NCI-H526 treated with DMSO at 0.1 percent for 48 hours (cell line): Measurements from ENCODE around the gene NINJ2.
"Not testable (repeated sequence)": the region's sequence is repeated elsewhere in the genome, so short reads cannot be mapped to it uniquely, and the experiment has no call there.

Experiments
- DNase-seq: peaks from one replicate; lab custom pipeline; 2025; lab: John Stamatoyannopoulos, UW

The NINJ2 gene, protein sequence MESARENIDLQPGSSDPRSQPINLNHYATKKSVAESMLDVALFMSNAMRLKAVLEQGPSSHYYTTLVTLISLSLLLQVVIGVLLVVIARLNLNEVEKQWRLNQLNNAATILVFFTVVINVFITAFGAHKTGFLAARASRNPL

DNA sequence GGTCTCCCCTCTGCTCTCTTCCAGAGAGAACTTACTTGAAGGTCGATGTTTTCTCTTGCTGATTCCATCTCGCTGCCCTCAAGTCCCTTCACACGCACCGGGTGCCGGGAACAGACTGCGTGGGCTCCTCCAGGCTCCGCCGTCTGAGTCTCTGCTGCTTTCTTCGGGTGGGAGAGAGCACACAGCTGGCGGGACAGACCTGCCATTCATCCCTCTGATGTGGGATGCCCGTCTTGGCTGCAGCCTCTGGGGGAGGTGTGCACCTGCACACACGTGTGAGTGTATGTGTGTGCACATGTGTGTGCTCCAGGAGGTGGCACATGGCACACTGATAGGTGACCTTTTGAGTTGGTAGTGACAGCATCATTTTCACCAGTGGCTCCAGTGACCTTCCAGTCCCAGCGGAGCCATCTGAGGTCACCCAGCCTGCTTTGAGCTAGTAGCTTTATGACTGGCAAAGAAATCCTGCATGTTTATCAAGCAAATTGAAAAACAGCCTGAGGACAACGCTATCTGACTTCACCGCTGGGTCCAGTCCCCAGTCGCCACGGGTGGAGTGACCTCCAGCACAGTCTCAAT is at the start of gene NINJ2:
NINJ2 (minus strand) TSS at position 153 of the 579 bp plus-strand sequence; CDS start at position 68, 85 bp downstream.
- no peak for DNase-seq

DNA sequence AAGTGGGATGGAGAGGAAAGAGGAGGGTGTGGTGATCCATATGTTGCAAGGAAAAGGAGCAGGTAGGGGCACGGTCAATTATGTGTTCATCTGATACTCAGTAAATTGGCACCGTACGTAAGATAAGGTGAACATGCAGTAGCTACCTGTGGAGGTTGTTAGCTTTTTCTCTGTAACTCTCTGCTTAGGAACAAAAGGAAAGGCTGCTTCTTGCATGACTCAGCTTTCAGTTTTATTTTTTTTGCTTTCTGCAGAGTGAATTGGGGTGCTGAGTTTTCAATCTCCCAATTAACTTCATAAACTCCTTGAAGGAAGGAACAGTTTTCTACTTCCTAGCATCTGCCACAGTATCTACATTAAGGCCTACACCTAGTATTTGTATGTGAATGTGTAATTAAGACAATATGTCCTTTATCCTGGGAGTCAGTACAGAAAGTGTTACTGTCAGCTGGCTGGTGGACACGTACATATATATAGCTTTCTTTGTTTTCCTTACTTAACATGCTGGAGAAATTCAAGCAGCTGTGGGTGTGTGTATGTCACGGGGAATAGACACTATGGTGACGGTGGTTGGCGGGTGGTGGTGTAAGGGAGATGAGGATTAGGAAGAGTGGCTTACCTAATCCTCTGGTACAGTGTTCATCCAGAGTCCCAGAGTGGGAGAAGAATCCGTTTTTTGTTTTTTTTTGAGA is 49.1 kb upstream of the NINJ2 start:
- DNase-seq = no peak

DNA sequence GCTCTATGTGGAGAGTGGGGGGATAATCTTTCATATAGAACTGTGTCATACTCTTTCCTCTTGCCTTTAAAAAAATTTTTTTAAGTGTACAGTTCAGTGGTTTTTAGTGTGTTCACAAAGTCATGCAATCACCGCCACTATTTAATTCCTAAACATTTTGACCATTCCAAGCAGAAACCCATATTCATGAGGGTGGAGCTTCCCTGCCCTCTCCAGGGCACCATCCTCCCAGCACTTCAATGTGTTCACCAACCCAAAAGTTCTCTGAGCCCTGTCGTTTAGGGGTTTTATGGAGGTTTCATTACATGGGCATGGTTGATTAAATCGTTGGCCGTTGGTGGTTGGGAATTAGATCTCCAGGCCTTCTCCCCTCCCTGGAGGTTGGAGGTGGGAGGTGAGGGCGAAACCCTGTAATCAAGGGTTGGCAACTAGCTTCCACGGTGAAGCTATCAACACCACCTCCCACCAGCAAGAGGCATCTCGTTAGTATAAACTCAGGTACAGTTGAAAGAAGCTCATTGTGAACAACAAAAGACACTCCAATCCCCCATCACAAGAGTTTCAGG is 46.3 kb upstream of the NINJ2 start:
- DNase-seq = no peak

DNA sequence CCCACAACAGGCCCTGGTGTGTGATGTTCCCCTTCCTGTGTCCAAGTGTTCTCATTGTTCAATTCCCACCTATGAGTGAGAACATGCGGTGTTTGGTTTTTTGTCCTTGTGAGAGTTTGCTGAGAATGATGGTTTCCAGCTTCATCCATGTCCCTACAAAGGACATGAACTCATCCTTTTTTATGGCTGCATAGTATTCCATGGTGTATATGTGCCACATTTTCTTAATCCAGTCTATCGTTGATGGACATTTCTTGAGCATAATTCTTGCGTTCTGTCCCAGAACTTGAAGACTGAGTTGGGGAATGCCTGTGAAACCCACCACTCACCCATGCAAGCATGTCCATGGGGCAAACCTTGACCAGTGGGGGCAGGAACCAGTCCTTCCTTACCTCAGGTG is 44.8 kb upstream of the NINJ2 start:
- not testable (repeated sequence) for DNase-seq

DNA sequence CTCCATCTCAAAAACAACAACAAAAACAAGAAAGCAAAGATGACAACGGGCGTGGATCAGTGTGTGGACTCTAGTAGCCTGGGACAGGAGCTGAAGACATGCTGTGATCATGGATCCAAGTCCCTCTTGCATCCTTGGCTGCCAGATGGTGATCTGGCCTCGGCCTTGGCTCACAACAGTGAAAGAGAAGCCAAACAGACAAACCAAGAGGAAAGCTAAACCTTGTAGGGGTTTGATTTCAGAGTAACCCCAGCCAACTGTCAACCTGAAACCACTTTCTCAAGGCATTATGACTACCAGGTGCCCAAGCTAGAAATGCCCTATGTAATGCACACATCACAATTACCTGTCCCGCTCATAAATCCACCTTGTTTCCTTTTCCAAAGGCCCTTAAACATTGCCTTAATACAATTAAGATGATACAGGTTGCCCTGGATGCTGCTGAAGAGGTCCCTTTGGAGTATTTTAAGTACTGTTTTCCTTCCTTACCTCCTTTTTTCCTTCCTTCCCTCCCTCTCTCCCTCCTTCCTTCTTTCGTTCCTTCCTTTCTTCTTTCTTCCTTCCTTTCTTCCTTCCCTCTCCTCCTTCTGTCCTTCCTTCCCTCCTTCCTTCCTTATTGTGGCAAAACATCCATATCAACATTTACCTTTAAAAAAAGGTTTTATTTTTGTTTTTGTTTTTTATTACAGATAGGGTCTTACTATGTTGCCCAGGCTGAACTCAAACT is 41.4 kb upstream of the NINJ2 start:
- no peak for DNase-seq

DNA sequence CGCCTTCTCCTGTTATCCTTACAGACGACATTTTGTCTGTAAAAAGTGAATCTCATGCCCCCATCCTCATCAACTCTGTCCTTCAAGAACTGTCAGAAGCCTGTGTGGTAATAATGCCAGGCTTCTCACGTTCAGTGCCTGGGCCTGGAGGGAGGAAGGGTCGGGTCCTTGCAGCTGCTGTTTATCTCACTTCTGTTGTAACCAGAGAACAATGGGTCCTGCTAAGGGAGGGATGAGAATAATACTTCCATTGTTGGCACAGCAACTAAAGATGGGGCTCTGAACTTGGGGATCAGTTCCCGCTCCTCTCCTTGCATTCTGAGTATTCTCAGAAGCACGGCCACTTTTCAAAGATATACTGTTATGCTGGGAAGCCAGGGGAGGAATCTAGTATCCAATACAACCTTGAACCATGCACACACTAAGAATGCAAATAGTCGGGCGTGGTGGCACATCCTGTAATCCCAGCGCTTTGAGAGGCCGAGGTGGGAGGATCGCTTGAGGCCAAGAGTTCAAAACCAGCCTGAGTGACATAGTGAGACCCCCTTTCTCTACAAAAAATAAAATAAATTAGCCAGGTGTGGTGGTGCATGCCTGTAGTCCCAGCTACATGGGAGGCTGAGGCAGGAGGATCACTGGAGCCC is 38.8 kb upstream of the NINJ2 start:
- DNase-seq = no peak

DNA sequence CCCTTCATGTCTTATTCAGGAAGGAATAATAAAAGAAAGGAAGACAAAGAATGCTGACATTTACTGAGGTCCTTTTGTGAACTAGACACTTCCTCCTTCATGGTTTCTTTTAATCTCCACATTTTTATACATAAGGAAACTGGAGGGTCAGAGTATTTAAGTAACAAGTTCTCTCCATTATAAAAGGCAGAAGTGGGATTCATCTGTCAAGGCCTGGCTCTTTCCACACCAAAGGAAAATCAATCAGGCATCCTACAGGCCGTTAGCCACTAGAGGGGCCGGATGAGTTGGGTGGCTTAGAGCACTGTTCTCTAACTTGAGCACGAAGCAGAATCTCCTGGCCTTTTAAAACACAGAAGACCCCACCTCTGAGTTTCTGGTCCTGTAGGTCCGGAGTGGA is 36.8 kb upstream of the NINJ2 start:
- no peak for DNase-seq

DNA sequence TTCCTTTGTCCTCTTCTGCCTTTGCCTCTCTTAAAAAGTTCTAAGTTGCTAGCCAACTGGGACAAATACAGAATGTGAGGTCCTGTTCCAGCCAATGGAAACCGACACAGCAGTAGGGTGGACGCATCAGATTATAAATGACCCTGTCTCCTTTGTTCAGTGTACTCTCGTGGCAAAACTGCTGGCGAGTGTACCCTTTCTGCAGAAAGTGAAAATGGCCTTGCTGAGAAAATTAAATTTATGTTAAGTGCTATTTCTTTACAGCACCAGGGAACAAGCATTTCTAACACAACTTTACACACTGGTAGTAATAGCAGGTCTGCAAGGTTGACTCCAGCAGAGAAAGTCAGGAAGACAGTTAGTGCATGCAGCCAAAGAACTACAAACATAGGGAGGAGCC is 35.0 kb upstream of the NINJ2 start:
- not testable (repeated sequence) for DNase-seq

DNA sequence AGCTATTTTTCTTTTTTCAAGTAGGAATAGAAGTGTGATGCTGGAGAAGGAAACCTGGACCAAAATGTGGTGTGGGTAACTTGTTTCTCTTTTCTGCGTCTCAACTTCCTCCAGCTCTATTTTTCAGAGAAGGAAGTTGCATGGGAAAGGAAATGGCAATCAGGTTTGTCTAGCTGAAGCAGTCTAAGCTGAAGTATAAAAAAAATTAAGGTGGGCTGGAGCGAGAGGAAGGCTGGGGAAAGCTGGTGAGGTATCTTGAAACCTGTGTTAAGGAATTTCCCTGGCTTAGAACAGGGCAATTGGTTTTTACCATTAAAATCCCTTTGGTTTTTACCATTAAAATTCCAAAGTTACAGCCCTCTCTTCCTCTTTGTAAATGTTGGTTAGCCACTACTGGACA is 34.2 kb upstream of the NINJ2 start:
- no peak for DNase-seq

DNA sequence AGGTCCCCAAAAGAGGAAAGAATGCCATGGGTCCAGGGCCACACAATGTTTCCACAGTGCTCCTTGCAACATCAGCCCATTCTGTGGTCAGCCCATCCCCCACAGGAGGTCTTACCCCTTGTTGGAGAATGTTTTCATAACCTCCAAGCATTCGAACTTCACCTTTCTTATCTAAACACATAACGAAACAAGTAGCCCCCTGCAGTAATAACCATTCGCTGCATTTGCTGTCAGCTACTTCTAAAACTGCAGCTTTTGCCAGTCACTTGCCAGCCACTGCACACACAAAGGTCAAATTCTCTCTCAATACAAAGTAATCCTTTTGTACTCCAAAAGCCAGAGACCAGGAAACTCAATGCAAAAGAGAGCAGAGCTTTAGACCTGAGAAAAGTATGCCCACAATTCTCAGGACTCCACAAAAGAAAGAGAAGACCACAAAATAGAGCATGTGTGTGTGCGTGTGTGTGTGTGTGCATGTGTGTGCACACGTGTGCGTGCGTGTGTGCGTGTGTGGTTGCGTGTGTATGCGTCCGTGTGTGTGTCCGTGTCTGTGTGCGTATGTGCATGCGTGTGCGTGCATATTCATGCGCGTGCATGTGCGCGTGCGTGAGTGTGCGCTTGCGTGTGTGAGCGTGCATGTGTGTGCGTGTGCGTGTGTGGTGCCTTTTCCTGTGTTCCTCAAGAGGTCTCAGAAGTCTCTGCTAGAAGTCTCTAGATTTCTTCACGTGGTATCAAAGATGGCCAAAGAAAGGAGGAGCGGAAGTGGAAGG is 31.7 kb upstream of the NINJ2 start:
- DNase-seq = no peak

DNA sequence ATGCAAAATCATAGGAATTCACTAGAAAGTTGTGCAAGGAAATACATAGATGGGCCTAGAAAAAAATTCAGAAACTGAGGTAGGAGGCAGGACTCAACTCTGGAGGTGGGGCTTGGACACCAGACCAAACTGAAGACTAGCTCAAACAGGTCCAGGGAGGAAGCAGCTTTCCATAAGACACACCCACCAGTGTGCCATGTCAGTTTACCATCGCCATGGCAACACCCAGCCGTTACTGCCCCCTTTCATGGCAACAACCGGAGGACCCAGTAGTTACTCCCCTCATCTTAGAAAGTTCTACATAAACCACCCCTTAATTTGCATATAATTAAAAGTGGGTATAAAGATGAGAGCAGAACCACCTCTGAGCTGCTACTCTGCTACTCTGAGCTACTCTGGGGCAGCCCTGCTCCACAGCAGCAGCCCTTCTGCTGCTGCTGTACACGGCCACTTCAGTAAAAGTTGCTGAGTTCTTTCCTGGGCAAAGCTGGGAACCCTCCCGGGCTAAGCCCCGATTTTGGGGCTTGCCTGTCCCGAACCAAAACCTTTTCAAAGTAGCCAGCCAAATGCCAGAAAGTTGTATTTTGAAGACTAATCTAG is 30.8 kb upstream of the NINJ2 start:
- DNase-seq = no peak

DNA sequence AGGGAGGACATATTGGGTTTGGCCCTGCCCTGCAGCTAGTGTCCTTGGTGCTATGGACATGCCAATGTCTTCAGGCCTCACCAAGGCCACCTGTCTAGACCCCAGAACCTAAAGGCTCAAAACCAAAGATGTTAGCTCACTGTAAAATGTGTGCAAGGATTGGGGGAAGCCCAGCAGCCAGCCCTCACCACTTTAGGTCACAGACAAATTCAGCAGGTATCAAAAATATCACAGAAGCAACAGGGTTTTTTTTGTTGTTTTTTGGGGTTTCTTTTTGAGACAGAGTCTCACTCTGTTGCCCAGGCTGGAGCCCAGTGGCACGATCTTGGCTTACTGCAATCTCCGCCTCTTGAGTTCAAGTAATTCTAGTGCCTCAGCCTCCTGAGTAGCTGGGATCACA is 29.0 kb upstream of the NINJ2 start:
- no peak for DNase-seq

DNA sequence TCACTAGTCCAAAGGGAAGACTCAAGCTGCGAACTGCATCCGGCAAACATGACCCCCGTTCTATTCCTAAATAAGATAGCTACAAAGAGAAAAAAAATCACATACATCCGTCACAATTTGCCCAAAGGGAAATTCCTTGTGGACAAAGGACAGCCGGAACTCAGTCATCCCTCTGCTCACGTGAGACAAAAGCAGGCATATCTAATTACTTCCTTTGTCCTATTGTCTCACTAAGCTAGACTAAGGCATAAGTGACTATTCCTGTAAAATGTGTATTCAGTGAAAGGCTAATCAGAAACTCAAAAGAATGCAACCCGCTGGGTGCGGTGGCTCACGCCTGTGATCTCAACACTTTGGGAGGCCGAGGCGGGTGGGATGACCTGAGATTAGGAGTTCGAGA is 27.2 kb upstream of the NINJ2 start:
- no peak for DNase-seq

DNA sequence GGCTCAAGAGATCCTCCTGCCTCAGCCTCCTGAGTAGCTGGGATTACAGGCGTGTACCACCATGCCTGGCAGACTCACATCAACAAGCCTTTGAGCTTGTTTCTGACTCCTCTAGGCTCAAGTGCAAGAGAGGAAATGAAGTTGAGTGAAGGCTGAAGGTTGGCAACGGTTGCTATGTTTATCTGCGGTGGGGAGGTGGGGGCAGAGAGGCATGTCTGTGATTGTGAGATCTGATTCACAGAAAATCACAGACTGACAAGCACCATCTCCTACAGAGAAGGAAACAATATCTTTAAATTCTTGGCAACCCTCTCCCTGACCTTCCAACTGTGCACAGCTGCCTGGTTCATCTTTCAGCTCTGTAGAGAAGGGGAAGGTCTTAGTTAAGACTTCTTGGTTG is 22.1 kb upstream of the NINJ2 start:
- no peak for DNase-seq

DNA sequence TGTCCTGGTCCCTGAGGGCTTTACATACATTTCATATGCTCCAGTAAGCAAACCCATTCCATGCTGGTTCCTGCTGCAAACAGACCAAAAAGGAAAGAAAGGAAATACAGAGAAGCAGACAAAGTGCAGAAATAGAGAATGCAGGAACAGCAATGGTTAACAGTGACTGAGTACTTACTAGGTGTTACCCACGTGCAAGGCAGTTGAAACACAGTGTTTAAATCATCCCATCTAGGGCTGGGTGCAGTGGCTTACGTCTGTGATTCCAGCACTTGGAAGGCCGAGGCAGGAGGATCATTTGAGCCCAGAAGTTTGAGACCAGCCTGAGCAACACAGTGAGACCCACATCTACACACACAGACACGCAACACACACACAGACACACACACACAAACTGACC is 21.2 kb upstream of the NINJ2 start:
- DNase-seq = no peak

DNA sequence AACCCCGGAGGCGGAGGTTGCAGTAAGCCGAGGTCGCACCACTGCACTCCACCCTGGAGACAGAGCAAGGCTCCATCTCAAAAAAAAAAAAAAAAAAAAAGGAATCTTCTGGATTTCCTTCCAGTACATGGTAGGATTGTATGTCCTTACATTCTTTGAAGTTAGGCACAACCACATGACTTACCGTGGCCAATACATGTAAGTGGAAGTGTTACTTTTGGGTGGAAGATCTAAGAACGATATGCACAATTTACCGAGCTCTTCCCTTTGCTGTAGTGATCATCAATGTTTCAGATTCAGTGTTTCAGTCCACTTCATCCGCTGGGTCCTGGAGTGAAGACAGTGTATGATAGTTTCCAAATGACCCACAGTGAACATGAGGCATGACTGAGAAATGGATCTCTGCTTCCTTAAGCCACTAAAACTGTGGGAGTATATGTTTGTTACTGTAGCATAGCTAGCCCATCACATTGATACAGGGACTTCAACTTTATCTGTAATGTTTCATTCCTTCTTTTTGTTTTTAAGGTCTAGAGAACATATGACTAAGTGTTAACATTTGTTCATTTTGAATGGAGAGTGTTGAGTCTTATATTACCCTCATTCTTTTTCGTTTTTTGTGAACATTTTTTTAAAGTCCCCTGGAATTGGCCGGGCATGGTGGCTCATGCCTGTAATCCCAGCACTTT is 18.5 kb upstream of the NINJ2 start:
- DNase-seq = no peak

DNA sequence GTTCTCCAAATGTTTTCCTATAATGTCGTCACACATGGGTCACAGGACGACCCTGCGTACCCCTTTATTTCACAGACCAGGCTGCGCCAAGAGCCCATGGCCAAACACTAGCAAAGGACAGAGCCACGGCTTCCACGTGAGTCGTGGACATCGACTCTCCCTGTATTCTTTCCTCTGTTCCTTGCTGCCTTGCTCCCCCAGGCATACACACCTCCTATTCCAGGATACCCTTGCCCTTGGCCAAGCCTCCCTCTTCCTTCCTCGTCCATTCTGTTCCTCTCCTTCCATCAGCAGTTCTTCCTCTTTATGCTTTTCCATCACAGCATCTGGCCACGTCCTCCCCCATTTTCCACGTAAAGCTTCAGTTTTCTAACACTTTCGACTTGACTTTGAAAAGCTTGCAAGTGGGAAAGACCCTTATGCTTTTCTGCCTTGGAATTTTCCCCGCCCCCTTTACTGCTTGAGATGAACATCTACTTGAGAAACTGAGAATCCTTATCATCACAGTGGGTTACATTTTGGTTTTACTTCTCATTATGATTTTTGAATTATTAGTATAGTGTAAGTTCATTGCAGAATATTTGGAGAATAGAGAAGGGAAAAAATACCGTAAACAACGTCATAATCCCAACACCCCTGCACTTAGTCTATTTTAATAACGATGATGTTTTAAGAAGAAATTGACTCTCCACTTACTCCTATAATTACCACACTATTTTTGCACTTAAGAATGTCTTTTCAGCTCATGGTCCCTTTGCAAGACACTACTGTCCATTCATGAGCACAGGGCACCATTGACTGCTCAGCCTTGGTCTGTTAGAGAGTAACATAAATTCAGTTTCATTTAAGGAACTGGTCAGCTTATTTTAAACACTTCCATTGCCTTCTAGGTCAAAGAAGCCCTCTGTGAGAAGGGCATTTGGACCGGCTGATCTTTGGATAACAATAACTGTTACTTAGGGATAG is 15.8 kb upstream of the NINJ2 start:
- no peak for DNase-seq

DNA sequence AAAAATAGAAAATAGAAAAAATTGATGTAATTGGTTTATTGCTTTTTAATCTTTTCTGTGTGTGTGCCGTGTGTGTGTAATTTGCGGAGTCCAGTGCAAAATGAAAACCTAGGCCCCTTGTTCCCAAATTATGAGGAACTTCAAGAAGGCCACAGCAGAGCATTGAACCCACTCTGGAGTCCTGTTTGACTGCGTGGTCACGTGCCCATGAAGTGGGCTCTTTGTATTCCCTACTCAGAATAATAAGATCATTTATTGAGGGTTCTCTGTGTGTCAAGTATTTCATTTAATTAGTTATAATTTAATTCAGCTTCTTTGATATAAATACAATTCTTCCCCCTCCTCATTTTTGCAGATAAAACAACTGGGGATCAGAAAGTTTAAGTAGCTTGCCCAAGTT is 12.3 kb upstream of the NINJ2 start:
- DNase-seq = no peak

DNA sequence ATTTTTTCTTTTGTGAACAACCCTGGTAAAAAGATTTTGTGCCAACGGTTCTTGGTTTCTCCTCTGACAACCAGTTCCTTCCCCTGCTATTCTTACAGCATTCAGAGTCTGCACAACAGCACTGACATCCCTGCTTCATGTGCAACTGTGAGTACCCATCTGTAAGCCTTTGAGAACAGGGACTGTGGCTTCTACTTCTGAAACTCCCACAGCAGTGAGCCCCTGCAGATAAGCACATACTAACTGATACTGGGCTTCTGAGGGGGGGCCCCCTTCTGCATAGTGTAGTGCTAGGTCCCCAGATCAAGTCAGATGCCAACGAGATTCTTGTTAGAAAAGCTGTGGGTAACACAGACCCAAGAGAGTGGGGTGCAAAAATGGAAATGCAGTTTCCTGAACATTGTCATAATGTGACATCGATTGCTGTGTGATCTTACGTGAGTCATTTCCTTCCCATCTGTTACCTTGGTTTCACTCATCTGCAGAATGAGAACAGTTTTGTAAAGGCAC is 11.1 kb upstream of the NINJ2 start:
- DNase-seq = no peak
